Nephron (organoid): ENCODE results near the gene SLC16A5.

Experiments
- H3K27ac Mint-ChIP-seq, 3 experiments: 2 replicates each; pipeline ENCODE4 v1.8.0; 2020; ENCODE audit warnings: mixed read lengths in 3 of 3, mild to moderate bottlenecking in 2 of 3, moderate library complexity in 1 of 3
- H3K27me3 Mint-ChIP-seq: 2 replicates; pipeline ENCODE4 v1.8.0; 2021; ENCODE audit warnings: low read depth, mild to moderate bottlenecking, moderate library complexity, mixed read lengths
- H3K36me3 Mint-ChIP-seq: 2 replicates; pipeline ENCODE4 v1.8.0; 2020; ENCODE audit warnings: low read depth, mixed read lengths
- H3K4me1 Mint-ChIP-seq: 2 replicates; pipeline ENCODE4 v1.8.0; 2020; ENCODE audit warnings: mixed read lengths
- H3K4me3 Mint-ChIP-seq, 3 experiments: 2 replicates each; pipeline ENCODE4 v1.8.0; 2020; ENCODE audit warnings: mild to moderate bottlenecking in 3 of 3, mixed read lengths in 3 of 3, moderate library complexity in 2 of 3
- H3K9me3 Mint-ChIP-seq: 2 replicates; pipeline ENCODE4 v1.8.0; 2020; ENCODE audit warnings: mixed read lengths
- TF ChIP-seq, protein P1 (sequence below), 3 experiments: fragments of 200-600 bp; sonication (generic); IDR thresholded peaks; one replicate each; pipeline ENCODE4 v1.5.0; 2021; ENCODE audit warnings: antibody characterized with exemption in 3 of 3; ENCODE audit not compliant: unreplicated experiment in 3 of 3

The SLC16A5 gene

GRCh38 chr17:75155191-75155601 lies 67.4 kb downstream of the SLC16A5 start:
- TF ChIP-seq, protein P1, sequence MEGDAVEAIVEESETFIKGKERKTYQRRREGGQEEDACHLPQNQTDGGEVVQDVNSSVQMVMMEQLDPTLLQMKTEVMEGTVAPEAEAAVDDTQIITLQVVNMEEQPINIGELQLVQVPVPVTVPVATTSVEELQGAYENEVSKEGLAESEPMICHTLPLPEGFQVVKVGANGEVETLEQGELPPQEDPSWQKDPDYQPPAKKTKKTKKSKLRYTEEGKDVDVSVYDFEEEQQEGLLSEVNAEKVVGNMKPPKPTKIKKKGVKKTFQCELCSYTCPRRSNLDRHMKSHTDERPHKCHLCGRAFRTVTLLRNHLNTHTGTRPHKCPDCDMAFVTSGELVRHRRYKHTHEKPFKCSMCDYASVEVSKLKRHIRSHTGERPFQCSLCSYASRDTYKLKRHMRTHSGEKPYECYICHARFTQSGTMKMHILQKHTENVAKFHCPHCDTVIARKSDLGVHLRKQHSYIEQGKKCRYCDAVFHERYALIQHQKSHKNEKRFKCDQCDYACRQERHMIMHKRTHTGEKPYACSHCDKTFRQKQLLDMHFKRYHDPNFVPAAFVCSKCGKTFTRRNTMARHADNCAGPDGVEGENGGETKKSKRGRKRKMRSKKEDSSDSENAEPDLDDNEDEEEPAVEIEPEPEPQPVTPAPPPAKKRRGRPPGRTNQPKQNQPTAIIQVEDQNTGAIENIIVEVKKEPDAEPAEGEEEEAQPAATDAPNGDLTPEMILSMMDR (IDR thresholded peaks at IDR 0.05; ENCODE audit: unreplicated experiment in 3 of 3), result no peak
- Mint-ChIP-seq H3K9me3 (no peaks in the 10 kb centered on the region), H3K4me1 (peaks cover 34% of the 10 kb centered on the region), H3K4me3 (peak overlapping the region; percentile 10 to 85 (median 23)), H3K27me3 (peaks cover 3% of the 10 kb centered on the region), H3K36me3 (peaks cover 12% of the 10 kb centered on the region), H3K27ac (peak overlapping the region; percentile 40 to 91 (median 79))
